ENCODE data around the gene CCM2L.
A peak's percentile ranks its signal among the peaks of the same experiment; 100 is the strongest.
"Not testable (repeated sequence)": the region's sequence is repeated elsewhere in the genome, so short reads cannot be mapped to it uniquely, and the experiment has no call there.

CCM2L gene

GRCh38 chr20:32028647-32029372 lies 18.6 kb downstream of the CCM2L start:
- DNase-seq (ENCODE audit: extremely low read depth in 1 of 2, low read depth in 1 of 2), result no peak

GRCh38 chr20:32029561-32029960 lies 19.3 kb downstream of the CCM2L start:
- no peak for DNase-seq (ENCODE audit: extremely low read depth in 1 of 2, low read depth in 1 of 2)

GRCh38 chr20:32031007-32031958 lies 21.0 kb downstream of the CCM2L start:
- peak in 1 of 2 donors; percentile 11 for DNase-seq (ENCODE audit: extremely low read depth in 1 of 2, low read depth in 1 of 2)

GRCh38 chr20:32033316-32033715 lies 23.1 kb downstream of the CCM2L start:
- DNase-seq (ENCODE audit: extremely low read depth in 1 of 2, low read depth in 1 of 2), result no peak

GRCh38 chr20:32033721-32034120 lies 23.5 kb downstream of the CCM2L start:
- DNase-seq (ENCODE audit: extremely low read depth in 1 of 2, low read depth in 1 of 2), result not testable (repeated sequence)

- no peak for DNase-seq (ENCODE audit: extremely low read depth in 1 of 2, low read depth in 1 of 2)
These were observed 24.6 kb downstream of the CCM2L start for GRCh38 chr20:32034581-32035425.

GRCh38 chr20:32035426-32035779 lies 25.2 kb downstream of the CCM2L start:
- DNase-seq (ENCODE audit: extremely low read depth in 1 of 2, low read depth in 1 of 2), result no peak

GRCh38 chr20:32036252-32036651 lies 26.0 kb downstream of the CCM2L start:
- no peak for DNase-seq (ENCODE audit: extremely low read depth in 1 of 2, low read depth in 1 of 2)

GRCh38 chr20:32036716-32037485 lies 26.7 kb downstream of the CCM2L start:
- DNase-seq (ENCODE audit: extremely low read depth in 1 of 2, low read depth in 1 of 2), result no peak

- DNase-seq (ENCODE audit: extremely low read depth in 1 of 2, low read depth in 1 of 2), result no peak
These were observed 27.7 kb downstream of the CCM2L start for GRCh38 chr20:32037929-32038328.

- DNase-seq (ENCODE audit: extremely low read depth in 1 of 2, low read depth in 1 of 2), result no peak
These were observed 30.1 kb downstream of the CCM2L start for GRCh38 chr20:32040142-32040953.

- no peak for DNase-seq (ENCODE audit: extremely low read depth in 1 of 2, low read depth in 1 of 2)
These were observed 35.8 kb downstream of the CCM2L start for GRCh38 chr20:32045999-32046398.

GRCh38 chr20:32050324-32050841 lies 40.1 kb downstream of the CCM2L start:
- no peak for DNase-seq (ENCODE audit: extremely low read depth in 1 of 2, low read depth in 1 of 2)

GRCh38 chr20:32050851-32051556 lies 40.8 kb downstream of the CCM2L start:
- no peak for DNase-seq (ENCODE audit: extremely low read depth in 1 of 2, low read depth in 1 of 2)

- no peak for DNase-seq (ENCODE audit: extremely low read depth in 1 of 2, low read depth in 1 of 2)
These were observed 41.5 kb downstream of the CCM2L start for GRCh38 chr20:32051720-32052089.

GRCh38 chr20:32052090-32052777 lies 42.0 kb downstream of the CCM2L start, which contains the start of gene HCK:
Gene HCK (plus strand): TSS chr20:32052242.
- DNase-seq (ENCODE audit: extremely low read depth in 1 of 2, low read depth in 1 of 2), result no peak

- no peak for DNase-seq (ENCODE audit: extremely low read depth in 1 of 2, low read depth in 1 of 2)
These were observed 42.6 kb downstream of the CCM2L start for GRCh38 chr20:32052778-32053362.

GRCh38 chr20:32053648-32054047 lies 43.4 kb downstream of the CCM2L start:
- no peak for DNase-seq (ENCODE audit: extremely low read depth in 1 of 2, low read depth in 1 of 2)
